ENCODE data around the gene OR51B6.
"Not testable (repeated sequence)": the region's sequence is repeated elsewhere in the genome, so short reads cannot be mapped to it uniquely, and the experiment has no call there.

Gene OR51B6

GRCh38 chr11:5351208-5351607 is at the start of gene OR51B6:
Gene OR51B6, plus strand, starts transcription at chr11:5351508. Its CDS starts 0 bp downstream, at chr11:5351508.
- DNase-seq: no peak

GRCh38 chr11:5301846-5302245 is 49.5 kb upstream of the OR51B6 start, which contains the start of gene OR51B4:
Gene OR51B4, minus strand, starts transcription at chr11:5301946. Its CDS starts 0 bp downstream, at chr11:5301946.
- DNase-seq: no peak

GRCh38 chr11:5303626-5304025 is 47.7 kb upstream of the OR51B6 start:
- DNase-seq: no peak

GRCh38 chr11:5304046-5304445 is 47.3 kb upstream of the OR51B6 start:
- DNase-seq: no peak

- DNase-seq: no peak
Measured at GRCh38 chr11:5307256-5308019, 43.9 kb upstream of the OR51B6 start.

- no peak for DNase-seq
Measured at GRCh38 chr11:5310423-5310822, 40.9 kb upstream of the OR51B6 start.

- not testable (repeated sequence) for DNase-seq
Measured at GRCh38 chr11:5313326-5314023, 37.8 kb upstream of the OR51B6 start.

GRCh38 chr11:5317292-5317691 is 34.0 kb upstream of the OR51B6 start:
- no peak for DNase-seq

GRCh38 chr11:5324197-5324596 is 27.1 kb upstream of the OR51B6 start, which contains the start of gene OR51B2:
Gene OR51B2, minus strand, starts transcription at chr11:5324297. Its CDS starts 0 bp downstream, at chr11:5324297.
- no peak for DNase-seq

GRCh38 chr11:5335170-5335569 is 16.1 kb upstream of the OR51B6 start:
- DNase-seq: no peak

GRCh38 chr11:5336331-5336730 is 15.0 kb upstream of the OR51B6 start:
- no peak for DNase-seq

GRCh38 chr11:5337253-5337652 is 14.1 kb upstream of the OR51B6 start:
- DNase-seq: not testable (repeated sequence)

GRCh38 chr11:5339771-5340322 is 11.5 kb upstream of the OR51B6 start:
- no peak for DNase-seq

GRCh38 chr11:5343474-5344335 is 7.6 kb upstream of the OR51B6 start, which contains the start of gene OR51B5:
Gene OR51B5, minus strand, starts transcription at chr11:5343524. Its CDS starts 0 bp downstream, at chr11:5343524.
- no peak for DNase-seq

GRCh38 chr11:5345831-5346230 is 5.5 kb upstream of the OR51B6 start:
- no peak for DNase-seq

GRCh38 chr11:5348551-5349194 is 2.6 kb upstream of the OR51B6 start:
- DNase-seq: no peak

- DNase-seq: no peak
Measured at GRCh38 chr11:5349550-5349949, 1.8 kb upstream of the OR51B6 start.

GRCh38 chr11:5356031-5356430 is 4.7 kb downstream of the OR51B6 start:
- DNase-seq: not testable (repeated sequence)

- no peak for DNase-seq
Measured at GRCh38 chr11:5362017-5362625, 10.8 kb downstream of the OR51B6 start.

- DNase-seq: no peak
Measured at GRCh38 chr11:5363679-5364078, 12.4 kb downstream of the OR51B6 start.
